ENCODE results near the gene ALK.

DNA sequence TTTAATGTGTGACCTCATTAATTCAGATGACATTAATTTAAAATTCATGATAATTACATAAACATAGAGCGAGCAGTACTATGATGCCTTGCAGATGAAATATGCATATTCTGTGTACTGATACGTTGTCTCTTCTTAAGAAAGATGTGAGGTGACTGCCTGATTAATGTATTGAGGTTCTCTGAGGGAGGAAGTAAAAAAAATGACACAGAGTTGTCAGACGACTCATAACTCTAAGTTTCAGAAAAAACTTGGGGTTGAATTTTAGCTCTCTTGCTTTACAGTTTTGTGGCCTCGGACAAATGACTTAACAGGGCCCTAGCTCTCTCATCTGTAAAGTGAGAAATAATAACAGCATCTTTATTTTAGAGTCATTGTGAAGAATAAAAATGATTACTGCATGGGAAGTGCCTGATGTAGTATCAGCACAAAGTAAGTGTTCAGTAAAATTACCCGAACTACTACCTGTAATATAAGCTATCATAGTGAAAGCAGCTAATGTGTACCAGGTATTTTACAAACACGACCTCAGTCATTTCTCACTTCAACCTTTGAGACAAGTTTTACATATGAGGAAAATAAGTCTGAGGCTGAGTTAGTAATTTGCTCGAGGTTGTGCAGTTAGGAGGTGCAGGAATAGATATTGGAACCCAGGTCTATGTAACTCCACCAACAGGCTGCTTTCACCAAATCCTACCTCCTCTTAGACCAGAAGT is 65.3 kb downstream of the ALK start:
- TF ChIP-seq GATA2 (IDR thresholded peaks at IDR 0.05; ENCODE audit: low read depth, low read length) = no peak
- TF ChIP-seq GATA3 (IDR thresholded peaks at IDR 0.05; ENCODE audit: low read depth, low read length) = no peak
